ENCODE measurements around the gene ELOVL4. TPM values are rescaled to one million over a fixed set of nuclear protein-coding genes. Genes with fewer than 3 reads are reported as not detected.

The ELOVL4 gene
- total RNA-seq, 2 experiments from 2014 or later = 0.78 to 0.79 TPM

GRCh38 chr6:79946272-79947190 is 822 bp downstream of the ELOVL4 start:
- Mint-ChIP-seq H3K27ac (no peak overlapping the region), H3K27me3 (peaks cover 30% of the 10 kb centered on the region), H3K9me3 (no peaks in the 10 kb centered on the region), H3K4me3 (peak overlapping the region; percentile 93), H3K4me1 (peaks cover 16% of the 10 kb centered on the region), H3K36me3 (no peaks in the 10 kb centered on the region)
- peak; percentile 49 for DNase-seq
- ATAC-seq (ENCODE audit: low read depth) = peak; percentile 35
- POLR2A ChIA-PET = interaction anchor here (1.4 to 1.7 kb wide), 2 partner anchors 57 to 159 kb away, joined by 6 to 11 read pairs; partner anchors contain the start of gene TTK

- Mint-ChIP-seq H3K9me3 (no peaks in the 10 kb centered on the region), H3K27ac (no peak overlapping the region), H3K4me3 (no peak overlapping the region), H3K36me3 (no peaks in the 10 kb centered on the region), H3K27me3 (peaks cover 23% of the 10 kb centered on the region), H3K4me1 (peaks cover 10% of the 10 kb centered on the region)
- POLR2A ChIA-PET = no interaction called here
- DNase-seq = no peak
- ATAC-seq (ENCODE audit: low read depth) = no peak
Observed at GRCh38 chr6:79943133-79943532, 4.2 kb downstream of the ELOVL4 start.

GRCh38 chr6:79941489-79942151 is 5.7 kb downstream of the ELOVL4 start:
- peaks cover 4% of the 10 kb centered on the region for H3K4me1 Mint-ChIP-seq
- no peak for DNase-seq
- no peaks in the 10 kb centered on the region for H3K9me3 Mint-ChIP-seq
- peaks cover 25% of the 10 kb centered on the region for H3K27me3 Mint-ChIP-seq
- H3K4me3 Mint-ChIP-seq = no peak overlapping the region
- no peak overlapping the region for H3K27ac Mint-ChIP-seq
- no peak for ATAC-seq (ENCODE audit: low read depth)
- no peaks in the 10 kb centered on the region for H3K36me3 Mint-ChIP-seq
- POLR2A ChIA-PET = no interaction called here

- ATAC-seq (ENCODE audit: low read depth) (no peak), DNase-seq (no peak)
- no peaks in the 10 kb centered on the region for H3K36me3 Mint-ChIP-seq
- H3K4me3 Mint-ChIP-seq = peak overlapping the region; percentile 59
- no peak overlapping the region for H3K27ac Mint-ChIP-seq
- POLR2A ChIA-PET = no interaction called here
- H3K4me1 Mint-ChIP-seq = peaks cover 4% of the 10 kb centered on the region
- peaks cover 3% of the 10 kb centered on the region for H3K27me3 Mint-ChIP-seq
- H3K9me3 Mint-ChIP-seq = no peaks in the 10 kb centered on the region
Observed at GRCh38 chr6:79928478-79928998, 18.8 kb downstream of the ELOVL4 start.

GRCh38 chr6:79927758-79928157 is 19.6 kb downstream of the ELOVL4 start:
- no peak for ATAC-seq (ENCODE audit: low read depth)
- no peak overlapping the region for H3K4me3 Mint-ChIP-seq
- H3K4me1 Mint-ChIP-seq = peaks cover 4% of the 10 kb centered on the region
- H3K27ac Mint-ChIP-seq = no peak overlapping the region
- no peaks in the 10 kb centered on the region for H3K9me3 Mint-ChIP-seq
- peaks cover 3% of the 10 kb centered on the region for H3K27me3 Mint-ChIP-seq
- no peaks in the 10 kb centered on the region for H3K36me3 Mint-ChIP-seq
- POLR2A ChIA-PET = no interaction called here
- DNase-seq = no peak

GRCh38 chr6:79923270-79923669 is 24.1 kb downstream of the ELOVL4 start:
- POLR2A ChIA-PET = no interaction called here
- DNase-seq (no peak), ATAC-seq (ENCODE audit: low read depth) (no peak)
- Mint-ChIP-seq H3K36me3 (no peaks in the 10 kb centered on the region), H3K4me3 (no peak overlapping the region), H3K27ac (no peak overlapping the region), H3K4me1 (peaks cover 2% of the 10 kb centered on the region), H3K9me3 (no peaks in the 10 kb centered on the region), H3K27me3 (no peaks in the 10 kb centered on the region)

- Mint-ChIP-seq H3K4me3 (no peak overlapping the region), H3K36me3 (no peaks in the 10 kb centered on the region), H3K27ac (no peak overlapping the region), H3K9me3 (no peaks in the 10 kb centered on the region), H3K4me1 (no peaks in the 10 kb centered on the region), H3K27me3 (no peaks in the 10 kb centered on the region)
- DNase-seq (no peak), ATAC-seq (ENCODE audit: low read depth) (no peak)
- POLR2A ChIA-PET = no interaction called here
Observed at GRCh38 chr6:79922018-79922417, 25.3 kb downstream of the ELOVL4 start.

GRCh38 chr6:79913369-79913768 is 34.0 kb downstream of the ELOVL4 start:
- H3K27me3 Mint-ChIP-seq = peaks cover 6% of the 10 kb centered on the region
- no peak overlapping the region for H3K27ac Mint-ChIP-seq
- H3K4me1 Mint-ChIP-seq = peaks cover 4% of the 10 kb centered on the region
- H3K9me3 Mint-ChIP-seq = no peaks in the 10 kb centered on the region
- no peak overlapping the region for H3K4me3 Mint-ChIP-seq
- POLR2A ChIA-PET = no interaction called here
- peaks cover 4% of the 10 kb centered on the region for H3K36me3 Mint-ChIP-seq
- peak; percentile 30 for ATAC-seq (ENCODE audit: low read depth)
- no peak for DNase-seq

GRCh38 chr6:79911992-79912391 is 35.4 kb downstream of the ELOVL4 start:
- H3K36me3 Mint-ChIP-seq = peaks cover 4% of the 10 kb centered on the region
- peaks cover 4% of the 10 kb centered on the region for H3K4me1 Mint-ChIP-seq
- H3K27ac Mint-ChIP-seq = no peak overlapping the region
- no peaks in the 10 kb centered on the region for H3K9me3 Mint-ChIP-seq
- POLR2A ChIA-PET = no interaction called here
- H3K27me3 Mint-ChIP-seq = peaks cover 9% of the 10 kb centered on the region
- no peak for ATAC-seq (ENCODE audit: low read depth)
- no peak overlapping the region for H3K4me3 Mint-ChIP-seq
- DNase-seq = no peak

- peaks cover 4% of the 10 kb centered on the region for H3K4me1 Mint-ChIP-seq
- POLR2A ChIA-PET = no interaction called here
- H3K27me3 Mint-ChIP-seq = peaks cover 14% of the 10 kb centered on the region
- no peak for DNase-seq
- no peaks in the 10 kb centered on the region for H3K36me3 Mint-ChIP-seq
- no peaks in the 10 kb centered on the region for H3K9me3 Mint-ChIP-seq
- ATAC-seq (ENCODE audit: low read depth) = no peak
- no peak overlapping the region for H3K4me3 Mint-ChIP-seq
- H3K27ac Mint-ChIP-seq = no peak overlapping the region
Observed at GRCh38 chr6:79909517-79909916, 37.8 kb downstream of the ELOVL4 start.

GRCh38 chr6:79902046-79902445 is 45.3 kb downstream of the ELOVL4 start:
- no peaks in the 10 kb centered on the region for H3K4me1 Mint-ChIP-seq
- H3K36me3 Mint-ChIP-seq = no peaks in the 10 kb centered on the region
- POLR2A ChIA-PET = no interaction called here
- ATAC-seq (ENCODE audit: low read depth) = no peak
- no peak overlapping the region for H3K27ac Mint-ChIP-seq
- peaks cover 12% of the 10 kb centered on the region for H3K27me3 Mint-ChIP-seq
- no peak overlapping the region for H3K4me3 Mint-ChIP-seq
- no peak for DNase-seq
- no peaks in the 10 kb centered on the region for H3K9me3 Mint-ChIP-seq

GRCh38 chr6:79898076-79898475 is 49.3 kb downstream of the ELOVL4 start:
- H3K4me3 Mint-ChIP-seq = no peak overlapping the region
- no peaks in the 10 kb centered on the region for H3K36me3 Mint-ChIP-seq
- DNase-seq (no peak), ATAC-seq (ENCODE audit: low read depth) (no peak)
- POLR2A ChIA-PET = no interaction called here
- no peak overlapping the region for H3K27ac Mint-ChIP-seq
- no peaks in the 10 kb centered on the region for H3K9me3 Mint-ChIP-seq
- H3K4me1 Mint-ChIP-seq = peaks cover 2% of the 10 kb centered on the region
- H3K27me3 Mint-ChIP-seq = peaks cover 17% of the 10 kb centered on the region

- H3K9me3 Mint-ChIP-seq = no peaks in the 10 kb centered on the region
- no peak for ATAC-seq (ENCODE audit: low read depth)
Observed at GRCh38 chr6:79896075-79896449, 51.3 kb downstream of the ELOVL4 start.

More at GRCh38 chr6:79896075-79896449, 51.3 kb downstream of the ELOVL4 start:
- Mint-ChIP-seq H3K27ac (no peak overlapping the region), H3K4me1 (peaks cover 2% of the 10 kb centered on the region), H3K4me3 (no peak overlapping the region), H3K27me3 (peaks cover 13% of the 10 kb centered on the region), H3K36me3 (no peaks in the 10 kb centered on the region)
- POLR2A ChIA-PET = no interaction called here
- DNase-seq = no peak

Measured in activated naive CD8-positive, alpha-beta T cell treated with anti-CD3 and anti-CD28 coated beads, Interleukin-2, amount 10 ng/mL, durations not matched to agents 7 days and 5 days (primary cell).